ENCODE results near the gene TYW3.

GRCh38 chr1:74729741-74730478 is 3.0 kb upstream of the TYW3 start:
- TF ChIP-seq CTCF (IDR thresholded peaks at IDR 0.05 in 4 of 5, conservative IDR thresholded peaks at IDR 0.05 in 1 of 5) = no peak
- TF ChIP-seq POLR2A (IDR thresholded peaks at IDR 0.05) = no peak

Data from gastrocnemius medialis (tissue), 4 donors.